ENCODE data around the gene RAG2. TPM values are rescaled to one million over a fixed set of nuclear protein-coding genes. Genes with fewer than 3 reads are reported as not detected.

The RAG2 gene
- total RNA-seq, 1 experiment from 2014 or later: not detected

DNA sequence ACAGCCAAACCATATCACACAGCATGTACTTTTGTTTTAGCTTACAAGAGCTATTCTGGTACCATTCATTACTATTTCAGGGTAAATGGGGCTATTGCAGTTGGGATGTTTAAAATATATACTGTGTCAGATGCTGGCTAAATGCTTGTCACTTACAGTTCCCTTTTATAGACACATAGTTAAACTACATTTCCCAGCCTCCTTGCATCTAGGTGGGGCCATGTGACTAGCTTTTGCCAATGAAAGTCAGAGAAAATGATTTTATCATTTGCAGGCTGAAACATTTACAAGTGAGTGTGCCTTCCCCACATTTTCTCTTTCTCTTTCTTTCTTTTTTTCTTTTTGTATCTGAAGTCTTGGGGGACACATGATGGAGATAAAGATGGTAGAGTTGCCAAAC lies 11.5 kb downstream of the RAG2 start:
- ChIA-PET CTCF (interaction anchor here (1.2 kb wide), 1 partner anchor 23 kb away, joined by 3 read pairs; no protein-coding TSS in a partner anchor), POLR2A (no interaction called here), RAD21 (ENCODE audit: low non-redundant PET in 1 of 2, low total read pairs in 2 of 2, uncharacterized antibody in 2 of 2, unreplicated experiment in 2 of 2) (no interaction called here)
- ATAC-seq (no peak), DNase-seq (ENCODE audit: low read depth, low spot score) (no peak)
- no peaks in the 10 kb centered on the region for H3K79me2 ChIP-seq (ENCODE audit: insufficient read depth, low read length)
- H3K4me1 ChIP-seq (ENCODE audit: control insufficient read depth in 1 of 2, insufficient read depth in 2 of 2, low read length in 2 of 2): no peaks in the 10 kb centered on the region
- intact Hi-C loops (cut with micrococcal nuclease): no loop called here
- H3K9me3 ChIP-seq (ENCODE audit: control insufficient read depth in 1 of 2, insufficient read depth in 1 of 2, low read depth in 1 of 2, low read length in 2 of 2): no peaks in the 10 kb centered on the region
- no peak overlapping the region for H3K4me2 ChIP-seq (ENCODE audit: low read length)
- no peaks in the 10 kb centered on the region for H3K9me2 ChIP-seq (ENCODE audit: insufficient read depth)
- no peaks in the 10 kb centered on the region for H4K20me1 ChIP-seq (ENCODE audit: insufficient read depth)
- no peak overlapping the region for H3K9ac ChIP-seq (ENCODE audit: low read length)
- no peak overlapping the region for H3K27ac ChIP-seq (ENCODE audit: low read depth, low read length)
- H3K4me3 ChIP-seq (replicated peaks in 1 of 2; ENCODE audit: low read depth in 1 of 2, low read length in 2 of 2): no peak overlapping the region
- peaks cover 44% of the 10 kb centered on the region for H3K27me3 ChIP-seq (ENCODE audit: insufficient read depth, low read length)
- no TSS peak for BruUV-seq (replicated peaks)
- no peak overlapping the region for H2AFZ ChIP-seq (ENCODE audit: low read depth, low read length, poor library complexity, severe bottlenecking)
- TF ChIP-seq ZNF274 (IDR thresholded peaks at IDR 0.05; ENCODE audit: low read depth, low read length) (no peak), YY1 (IDR thresholded peaks at IDR 0.05; ENCODE audit: extremely low read depth, insufficient replicate concordance, low read depth, low read length) (no peak), EGR1 (IDR thresholded peaks at IDR 0.05; ENCODE audit: low read depth) (no peak), CEBPB (IDR thresholded peaks at IDR 0.05; ENCODE audit: low read depth) (no peak), POLR2A (IDR thresholded peaks at IDR 0.05; ENCODE audit: borderline replicate concordance, extremely low read depth, insufficient read depth, insufficient read length) (no peak), POLR2AphosphoS5 (IDR thresholded peaks at IDR 0.05; ENCODE audit: low read depth, low read length) (no peak), ZFX (IDR thresholded peaks at IDR 0.05) (no peak), TCF7L2 (IDR thresholded peaks at IDR 0.05; ENCODE audit: borderline replicate concordance, extremely low read depth, insufficient read depth, insufficient read length) (no peak), ELF1 (IDR thresholded peaks at IDR 0.05; ENCODE audit: borderline replicate concordance, low read depth) (no peak), SP1 (IDR thresholded peaks at IDR 0.05; ENCODE audit: low read depth) (no peak), EZH2 (IDR thresholded peaks at IDR 0.05) (no peak), SRF (IDR thresholded peaks at IDR 0.05; ENCODE audit: low read depth) (no peak), CBX3 (IDR thresholded peaks at IDR 0.05; ENCODE audit: low read depth) (no peak), JUND (IDR thresholded peaks at IDR 0.05) (no peak)
- TF ChIP-seq, protein P1, sequence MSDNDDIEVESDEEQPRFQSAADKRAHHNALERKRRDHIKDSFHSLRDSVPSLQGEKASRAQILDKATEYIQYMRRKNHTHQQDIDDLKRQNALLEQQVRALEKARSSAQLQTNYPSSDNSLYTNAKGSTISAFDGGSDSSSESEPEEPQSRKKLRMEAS (IDR thresholded peaks at IDR 0.05): no peak
- H3K36me3 ChIP-seq (ENCODE audit: control insufficient read depth in 1 of 2, insufficient read depth in 2 of 2, low read length in 2 of 2): no peaks in the 10 kb centered on the region
